HCT116 (cell line): Measurements from ENCODE around the gene GRAP. TPM values are rescaled to one million over a fixed set of nuclear protein-coding genes. Genes with fewer than 3 reads are reported as not detected.

ENCODE experiments used
- ATAC-seq: fragments of 200-7000 bp; cut with Tn5 transposase; 2 replicates; pipeline ENCODE4 v1.9.1; 2020; ENCODE audit warnings: mild to moderate bottlenecking, moderate library complexity
- BruUV-seq: library from RNA; stranded (reverse); fragments of 400-500 nt; replicated peaks from 2 replicates; lab custom pipeline; 2021; lab: Mats Ljungman, UMichigan
- CTCF ChIA-PET: fragments of 300-600 bp; sonication (Branson Sonifier 250); formaldehyde crosslinking; loops from one replicate; lab custom pipeline; 2021; ENCODE audit warnings: antibody characterized with exemption; lab: Charles Lee
- POLR2A ChIA-PET: fragments of 300-600, 350-600 bp; sonication (Branson Sonifier 250); formaldehyde crosslinking; loops from one replicate; lab custom pipeline; 2021; ENCODE audit warnings: antibody characterized with exemption; lab: Charles Lee
- RAD21 ChIA-PET, 2 experiments: fragments of 300-600 bp; sonication (Branson Sonifier 250); formaldehyde crosslinking; loops; one replicate each; lab custom pipeline; 2023; ENCODE audit warnings: low total read pairs in 2 of 2; ENCODE audit not compliant: uncharacterized antibody in 2 of 2, unreplicated experiment in 2 of 2, low non-redundant PET in 1 of 2; lab: Charles Lee
- DNase-seq: peaks from one replicate; pipeline ENCODE4 v3.0.0-alpha.2; 2010; ENCODE audit warnings: low read depth, low spot score
- H2AFZ ChIP-seq: fragments of 200-600 bp; shearing (Covaris generic), sonication (generic); 2 replicates; pipeline ENCODE4 v1.6.1; 2017; ENCODE audit warnings: low read depth, mixed run types, mixed read lengths, antibody characterized with exemption, low read length; ENCODE audit not compliant: poor library complexity, severe bottlenecking
- H3K27ac ChIP-seq: 2 replicates; pipeline ENCODE4 v1.5.1; 2012; ENCODE audit warnings: low read depth, low read length
- H3K27me3 ChIP-seq: fragments of 200-600 bp; sonication (generic); 2 replicates; pipeline ENCODE4 v1.6.1; 2016; ENCODE audit warnings: mixed run types, low read length, mixed read lengths; ENCODE audit not compliant: insufficient read depth
- H3K36me3 ChIP-seq, 2 experiments: fragments of 200-500 bp in 1 of 2; fragments of 200-600 bp in 1 of 2; sonication (Bioruptor generic) in 1 of 2; sonication (generic) in 1 of 2; 2 replicates each; pipeline versions ENCODE4 v1.5.1 to v1.6.1; 2014 to 2016; ENCODE audit warnings: low read length in 2 of 2, inconsistent platforms in 1 of 2, mixed read lengths in 1 of 2, mixed run types in 1 of 2; ENCODE audit not compliant: insufficient read depth in 2 of 2, control insufficient read depth in 1 of 2
- H3K4me1 ChIP-seq, 2 experiments: fragments of 200-600 bp in 1 of 2; sonication (generic) in 1 of 2; 2 replicates each; pipeline versions ENCODE4 v1.5.1 to v1.6.1; 2012 to 2017; ENCODE audit warnings: low read length in 2 of 2, inconsistent platforms in 1 of 2, mild to moderate bottlenecking in 1 of 2, mixed read lengths in 1 of 2, mixed run types in 1 of 2, moderate library complexity in 1 of 2; ENCODE audit not compliant: insufficient read depth in 2 of 2, control insufficient read depth in 1 of 2
- H3K4me2 ChIP-seq: fragments of 200-600 bp; sonication (generic); 2 replicates; pipeline ENCODE4 v1.6.1; 2017; ENCODE audit warnings: mixed run types, low read length, mixed read lengths
- H3K4me3 ChIP-seq, 2 experiments: fragments of 200-600 bp in 1 of 2; sonication (generic) in 1 of 2; replicated peaks in 1 of 2; 2 replicates each; pipeline ENCODE4 v1.5.1; 2011 to 2016; ENCODE audit warnings: low read length in 2 of 2, control low read depth in 1 of 2, low read depth in 1 of 2, mild to moderate bottlenecking in 1 of 2, mixed read lengths in 1 of 2, mixed run types in 1 of 2
- H3K79me2 ChIP-seq: fragments of 200-600 bp; sonication (generic); 2 replicates; pipeline ENCODE4 v1.6.1; 2017; ENCODE audit warnings: mild to moderate bottlenecking, mixed run types, low read length, moderate library complexity, mixed read lengths; ENCODE audit not compliant: insufficient read depth
- H3K9ac ChIP-seq: fragments of 200-600 bp; sonication (generic); 2 replicates; pipeline ENCODE4 v1.6.1; 2016; ENCODE audit warnings: low read length, mixed read lengths
- H3K9me2 ChIP-seq: fragments of 200-600 bp; sonication (generic), shearing (Covaris generic); 2 replicates; pipeline ENCODE4 v1.6.1; 2017; ENCODE audit warnings: mixed run types, mild to moderate bottlenecking, moderate library complexity; ENCODE audit not compliant: insufficient read depth
- H3K9me3 ChIP-seq, 2 experiments: fragments of 200-500 bp in 1 of 2; fragments of 200-600 bp in 1 of 2; sonication (Bioruptor generic) in 1 of 2; sonication (generic) in 1 of 2; 2 replicates each; pipeline ENCODE4 v1.6.1; 2014 to 2017; ENCODE audit warnings: low read length in 2 of 2, mixed read lengths in 2 of 2, inconsistent platforms in 1 of 2, low read depth in 1 of 2, mild to moderate bottlenecking in 1 of 2, mixed run types in 1 of 2, moderate library complexity in 1 of 2; ENCODE audit not compliant: control insufficient read depth in 1 of 2, insufficient read depth in 1 of 2
- H4K20me1 ChIP-seq: fragments of 200-600 bp; sonication (generic), shearing (Covaris generic); 2 replicates; pipeline ENCODE4 v1.6.1; 2017; ENCODE audit warnings: mixed run types, mild to moderate bottlenecking, moderate library complexity; ENCODE audit not compliant: insufficient read depth
- ATF3 ChIP-seq: IDR thresholded peaks from 2 replicates; pipeline ENCODE4 v1.6.1; 2012
- CEBPB ChIP-seq: IDR thresholded peaks from 2 replicates; pipeline ENCODE4 v1.6.1; 2012; ENCODE audit warnings: low read depth
- EGR1 ChIP-seq: IDR thresholded peaks from 2 replicates; pipeline ENCODE4 v1.6.1; 2012; ENCODE audit warnings: low read depth
- ELF1 ChIP-seq: IDR thresholded peaks from 2 replicates; pipeline ENCODE4 v1.6.1; 2012; ENCODE audit warnings: low read depth, borderline replicate concordance
- FOSL1 ChIP-seq: IDR thresholded peaks from 2 replicates; pipeline ENCODE4 v1.6.1; 2012; ENCODE audit warnings: low read depth
- JUND ChIP-seq: IDR thresholded peaks from 2 replicates; pipeline ENCODE4 v1.6.1; 2012
- MAX ChIP-seq: IDR thresholded peaks from 2 replicates; pipeline ENCODE4 v1.6.1; 2012
- POLR2A ChIP-seq: IDR thresholded peaks from 2 replicates; pipeline ENCODE4 v1.7.0; 2011; ENCODE audit warnings: borderline replicate concordance; ENCODE audit not compliant: insufficient read depth, insufficient read length; ENCODE audit errors: extremely low read depth
- POLR2AphosphoS5 ChIP-seq: IDR thresholded peaks from 2 replicates; pipeline ENCODE4 v1.6.1; 2011; ENCODE audit warnings: mild to moderate bottlenecking, low read depth, low read length, moderate library complexity
- RAD21 ChIP-seq: IDR thresholded peaks from 2 replicates; pipeline ENCODE4 v1.6.1; 2012; ENCODE audit warnings: low read depth, mild to moderate bottlenecking
- REST ChIP-seq: IDR thresholded peaks from 2 replicates; pipeline ENCODE4 v1.6.1; 2012; ENCODE audit warnings: low read depth
- SIN3A ChIP-seq: IDR thresholded peaks from 2 replicates; pipeline ENCODE4 v1.6.1; 2012; ENCODE audit warnings: low read depth
- SP1 ChIP-seq: IDR thresholded peaks from 2 replicates; pipeline ENCODE4 v1.6.1; 2012; ENCODE audit warnings: low read depth
- SRF ChIP-seq: IDR thresholded peaks from 2 replicates; pipeline ENCODE4 v1.6.1; 2012; ENCODE audit warnings: low read depth
- TCF7L2 ChIP-seq: IDR thresholded peaks from 2 replicates; pipeline ENCODE4 v1.7.0; 2011; ENCODE audit warnings: borderline replicate concordance, inconsistent platforms; ENCODE audit not compliant: insufficient read depth, insufficient read length; ENCODE audit errors: extremely low read depth
- YY1 ChIP-seq: IDR thresholded peaks from 2 replicates; pipeline ENCODE4 v1.6.1; 2011; ENCODE audit warnings: low read length, low read depth, moderate library complexity, mild to moderate bottlenecking; ENCODE audit not compliant: insufficient replicate concordance; ENCODE audit errors: extremely low read depth
- ZNF274 ChIP-seq: fragments of 200-500 bp; sonication (Bioruptor generic); IDR thresholded peaks from 2 replicates; pipeline ENCODE4 v1.6.1; 2014; ENCODE audit warnings: mild to moderate bottlenecking, low read depth, low read length, inconsistent platforms
- intact Hi-C: fragments of 100-400 bp; cut with micrococcal nuclease; formaldehyde crosslinking; loops from 2 replicates; pipeline ENCODE4 v1.10.0; 2022
- total RNA-seq: library from RNA; stranded (reverse); gene quantifications from one replicate; pipeline ENCODE4 v1.2.1, GENCODE V29; 2021; ENCODE audit not compliant: unreplicated experiment
- TF ChIP-seq, protein P1 (sequence below): IDR thresholded peaks from 2 replicates; pipeline ENCODE4 v1.6.1; 2011; ENCODE audit warnings: mild to moderate bottlenecking, low read length, moderate library complexity; ENCODE audit not compliant: insufficient replicate concordance; ENCODE audit errors: extremely low read depth

The GRAP gene
- total RNA-seq, 1 experiment from 2014 or later, result 0.27 TPM

DNA sequence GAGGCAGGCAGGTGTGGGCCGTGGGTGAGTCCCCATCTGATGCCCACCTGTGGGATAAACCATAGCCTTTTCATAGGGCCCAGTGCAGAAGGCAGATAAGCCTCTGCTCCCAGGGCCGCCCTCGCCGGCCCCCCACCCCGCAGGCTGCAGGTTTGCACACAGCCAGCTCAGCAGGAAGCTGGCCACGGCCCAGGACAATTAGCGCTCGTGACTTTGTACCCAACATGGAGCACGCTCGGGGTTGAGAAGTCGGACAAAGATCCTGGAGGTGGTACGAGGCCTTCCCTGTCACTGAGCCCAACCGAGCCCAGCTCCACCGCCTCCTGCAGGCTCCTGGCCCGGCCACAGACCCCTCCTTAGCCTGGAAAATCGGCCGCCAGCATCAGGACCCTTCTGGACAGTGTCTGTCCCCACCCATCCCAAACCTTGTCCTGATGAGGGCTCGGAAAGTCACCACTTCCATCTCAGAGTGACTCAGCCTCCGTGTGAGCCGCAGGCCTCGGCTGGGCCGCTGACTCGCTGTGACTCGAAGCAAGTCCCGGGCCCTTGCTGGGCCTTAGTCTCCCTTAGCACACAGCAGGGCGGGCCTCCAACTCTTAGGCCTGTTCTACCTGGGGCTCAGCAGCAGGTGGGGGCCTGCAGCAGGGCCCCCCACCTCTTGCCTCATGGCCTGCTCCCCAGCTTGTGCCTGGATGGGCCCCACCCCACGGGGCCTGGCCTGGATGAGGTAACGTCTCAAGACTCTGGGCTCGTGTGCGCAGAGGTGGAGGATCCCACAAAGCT, 64.9 kb downstream of the GRAP start (continued):
- no peak for TF ChIP-seq EGR1
- no peak for TF ChIP-seq POLR2A
- TF ChIP-seq, all 23 proteins: peak for 3

- CTCF ChIA-PET, result interaction anchor here (2.0 kb wide), 1 partner anchor 20 kb away, joined by 6 read pairs; no protein-coding TSS in a partner anchor
- Histone ChIP-seq H3K27ac (peak overlapping the region; percentile 63), H3K4me3 (no peak overlapping the region), H3K79me2 (peaks cover 20% of the 10 kb centered on the region)
- RAD21 ChIA-PET, result no interaction called here
- TF ChIP-seq RAD21 (no peak), YY1 (no peak), FOSL1 (no peak), TCF7L2 (no peak), JUND (no peak), POLR2A (no peak), ELF1 (no peak), SRF (no peak), MAX (no peak), REST (no peak), SP1 (no peak), ATF3 (no peak), CEBPB (no peak), POLR2AphosphoS5 (no peak), ZNF274 (no peak), EGR1 (no peak), SIN3A (no peak)
- TF ChIP-seq, protein P1, sequence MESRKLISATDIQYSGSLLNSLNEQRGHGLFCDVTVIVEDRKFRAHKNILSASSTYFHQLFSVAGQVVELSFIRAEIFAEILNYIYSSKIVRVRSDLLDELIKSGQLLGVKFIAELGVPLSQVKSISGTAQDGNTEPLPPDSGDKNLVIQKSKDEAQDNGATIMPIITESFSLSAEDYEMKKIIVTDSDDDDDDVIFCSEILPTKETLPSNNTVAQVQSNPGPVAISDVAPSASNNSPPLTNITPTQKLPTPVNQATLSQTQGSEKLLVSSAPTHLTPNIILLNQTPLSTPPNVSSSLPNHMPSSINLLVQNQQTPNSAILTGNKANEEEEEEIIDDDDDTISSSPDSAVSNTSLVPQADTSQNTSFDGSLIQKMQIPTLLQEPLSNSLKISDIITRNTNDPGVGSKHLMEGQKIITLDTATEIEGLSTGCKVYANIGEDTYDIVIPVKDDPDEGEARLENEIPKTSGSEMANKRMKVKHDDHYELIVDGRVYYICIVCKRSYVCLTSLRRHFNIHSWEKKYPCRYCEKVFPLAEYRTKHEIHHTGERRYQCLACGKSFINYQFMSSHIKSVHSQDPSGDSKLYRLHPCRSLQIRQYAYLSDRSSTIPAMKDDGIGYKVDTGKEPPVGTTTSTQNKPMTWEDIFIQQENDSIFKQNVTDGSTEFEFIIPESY, result no peak
- TF ChIP-seq, all 23 proteins: peak for 0
- Histone ChIP-seq H2AFZ (no peak overlapping the region), H3K27me3 (no peaks in the 10 kb centered on the region), H3K36me3 (peaks cover 27 to 39% of the 10 kb centered on the region in 2 experiments; a peak in 3 of 4 replicates), H3K9ac (peak overlapping the region; percentile 65), H3K4me2 (peak overlapping the region; percentile 57), H4K20me1 (no peaks in the 10 kb centered on the region), H3K9me2 (no peaks in the 10 kb centered on the region), H3K4me1 (peaks cover 17 to 31% of the 10 kb centered on the region in 2 experiments), H3K9me3 (no peaks in the 10 kb centered on the region)
- ATAC-seq (no peak), DNase-seq (no peak)
- POLR2A ChIA-PET, result no interaction called here
- no TSS peak for BruUV-seq
- intact Hi-C loops, result no loop called here
Observed at GRCh38 chr17:18981335-18981641, 65.5 kb downstream of the GRAP start.
